IPS-18c (cell line): ENCODE data around the gene POLD1.

Source experiments
- H3K4me3 ChIP-seq: 2 replicates; pipeline ENCODE4 v1.7.0; 2013; ENCODE audit warnings: low read depth, mild to moderate bottlenecking, low read length, moderate library complexity; ENCODE audit not compliant: insufficient read depth
- H3K9me3 ChIP-seq: one replicate; pipeline ENCODE4 v1.6.1; 2013; ENCODE audit warnings: mild to moderate bottlenecking, low read length, moderate library complexity; ENCODE audit not compliant: control insufficient read depth, insufficient read depth

The POLD1 gene

DNA sequence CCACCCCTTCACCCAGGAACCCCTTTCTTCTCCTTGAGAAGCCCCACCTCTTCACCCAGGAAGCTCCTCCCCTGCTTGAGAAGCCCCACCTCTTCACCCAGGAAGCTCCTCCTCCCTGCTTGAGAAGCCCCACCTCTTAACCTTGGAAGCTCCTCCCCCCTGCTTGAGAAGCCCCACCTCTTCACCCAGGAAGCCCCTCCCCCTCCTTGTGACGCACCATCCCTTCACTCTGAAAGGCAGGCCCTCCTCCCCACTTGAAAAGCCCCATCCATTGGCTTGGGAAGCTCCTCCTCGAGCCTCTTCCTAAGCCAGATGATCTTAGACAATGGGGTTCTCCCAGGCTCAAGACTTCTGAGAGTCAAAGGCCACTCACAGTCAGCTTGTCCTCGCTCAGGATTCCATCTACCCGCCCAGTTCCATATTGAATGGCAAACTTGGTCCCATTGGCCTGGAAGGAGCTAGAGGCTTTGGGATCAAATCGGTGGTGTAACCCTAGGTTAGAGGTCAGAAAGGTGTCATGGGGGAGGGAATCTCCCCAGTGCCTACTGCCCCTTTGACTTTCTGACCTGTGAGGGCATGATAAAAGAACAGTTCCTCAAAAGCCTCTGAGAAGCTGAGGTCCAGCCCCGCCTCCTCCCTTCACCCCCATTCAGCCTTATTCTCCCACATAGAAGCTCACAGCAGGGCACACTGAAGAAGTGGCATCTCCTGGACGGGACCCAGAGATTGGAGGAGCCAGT lies 22.7 kb upstream of the POLD1 start:
- Histone ChIP-seq H3K9me3 (no peaks in the 10 kb centered on the region), H3K4me3 (no peak overlapping the region)

DNA sequence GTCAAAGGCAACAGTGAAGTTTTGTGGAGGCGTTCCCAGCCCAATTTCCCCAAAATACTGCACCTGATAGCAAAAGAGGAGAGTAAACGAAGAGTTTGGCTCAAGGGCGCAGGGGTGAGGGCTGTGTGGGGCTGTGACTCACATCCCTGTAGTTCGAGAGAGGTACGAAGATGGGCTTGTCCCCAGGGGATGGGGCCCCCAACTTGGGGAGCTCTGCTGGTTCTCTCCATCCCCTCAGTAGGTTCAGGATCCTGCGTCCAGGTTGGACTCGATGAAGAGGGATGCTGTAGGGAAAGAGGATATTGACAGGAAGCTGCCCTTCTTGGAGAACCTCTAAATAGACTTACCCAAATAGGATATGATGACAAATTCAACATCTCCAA lies 22.1 kb upstream of the POLD1 start:
- H3K4me3 ChIP-seq: no peak overlapping the region

DNA sequence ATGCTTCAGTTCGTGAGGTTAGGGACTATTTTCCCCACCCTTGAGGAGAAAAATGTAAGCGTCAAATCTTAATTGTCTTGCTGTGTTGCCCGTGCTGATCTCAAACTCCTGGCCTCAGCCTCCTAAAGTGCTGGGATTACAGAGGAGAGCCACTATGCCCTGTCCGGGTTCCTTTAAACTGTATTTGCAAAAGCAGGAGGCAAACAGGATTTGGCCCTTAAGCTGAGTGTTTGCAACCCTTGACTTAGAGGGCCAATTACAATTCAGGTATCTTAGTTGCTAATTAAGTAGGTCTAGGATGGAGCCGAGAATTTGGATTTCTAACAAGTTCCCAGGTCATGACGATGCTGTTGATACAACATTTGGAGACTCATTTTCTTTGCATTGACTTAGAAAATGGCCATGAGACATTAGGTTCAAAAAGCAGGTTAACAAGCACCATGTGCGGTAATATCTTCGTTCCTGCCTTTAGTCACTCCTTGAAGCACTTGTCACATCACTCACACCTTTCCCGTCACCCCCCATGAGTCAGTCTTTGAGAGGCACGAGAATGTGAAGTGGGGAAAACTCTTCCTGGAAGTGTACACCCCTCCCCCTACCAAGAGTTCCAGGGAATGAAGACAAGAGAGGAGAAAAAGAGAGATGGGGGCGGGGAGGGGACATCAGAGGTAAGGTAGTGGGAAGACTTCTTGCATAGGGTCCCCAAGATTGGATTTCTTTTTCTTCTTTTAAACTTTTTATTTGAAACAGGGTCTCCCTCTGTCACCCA lies 21.3 kb upstream of the POLD1 start:
- no peak overlapping the region for H3K4me3 ChIP-seq
- H3K9me3 ChIP-seq: no peaks in the 10 kb centered on the region

More for the DNA sequence above, 22.1 kb upstream of the POLD1 start:
- no peaks in the 10 kb centered on the region for H3K9me3 ChIP-seq

DNA sequence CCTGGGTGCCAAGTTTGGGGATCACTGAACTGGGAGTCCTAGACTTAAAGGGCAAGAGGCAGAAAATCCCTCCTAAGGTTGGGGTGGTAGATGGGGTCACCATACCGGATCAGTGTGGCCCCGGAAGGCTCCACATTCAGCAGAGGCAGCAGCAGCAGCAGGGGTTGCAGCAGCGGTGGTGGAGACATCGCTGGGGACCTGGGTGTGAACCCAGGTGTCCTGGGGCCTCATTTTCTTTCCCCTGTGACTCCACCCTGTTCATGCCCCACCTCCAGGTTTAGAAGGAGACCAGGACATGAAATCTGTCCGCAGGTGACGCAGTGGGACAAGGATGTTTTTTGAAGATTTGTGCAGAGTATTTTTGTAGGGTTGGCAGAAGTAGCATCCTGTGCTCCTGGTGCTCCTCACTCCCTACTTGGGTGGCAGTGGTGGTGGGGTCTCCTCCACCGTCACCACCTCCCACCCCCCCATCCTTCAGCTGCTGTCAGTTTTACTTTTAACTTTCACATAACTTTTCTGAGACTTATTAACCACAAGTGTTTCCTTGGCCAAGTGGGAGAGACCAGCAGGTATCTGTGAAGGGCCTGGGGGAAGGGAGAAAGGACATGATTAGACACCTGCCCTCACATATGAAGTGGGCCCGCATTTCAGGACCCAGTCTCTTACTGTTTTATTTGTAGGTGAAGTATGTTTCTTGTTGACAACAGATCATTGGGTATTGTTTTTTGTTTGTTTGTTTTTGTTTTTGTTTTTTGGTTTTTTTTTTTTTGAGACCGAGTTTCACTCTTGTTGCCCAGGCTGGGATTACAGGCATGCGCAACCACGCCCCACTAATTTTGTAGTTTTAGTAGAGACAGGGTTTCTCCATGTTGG lies 18.5 kb upstream of the POLD1 start, which contains the start of gene NAPSA:
TSS of gene NAPSA (minus strand) at position 206 of the 873 bp plus-strand sequence. CDS start at position 188, 18 bp downstream.
- H3K4me3 ChIP-seq: no peak within 1 kb of the TSS

GRCh38 chr19:50368649-50369570 lies 15.2 kb upstream of the POLD1 start:
- no peaks in the 10 kb centered on the region for H3K9me3 ChIP-seq
- H3K4me3 ChIP-seq: peak overlapping the region; percentile 62

More for the DNA sequence above, 18.5 kb upstream of the POLD1 start, which contains the start of gene NAPSA:
- no peaks in the 10 kb centered on the region for H3K9me3 ChIP-seq

GRCh38 chr19:50371914-50372475 lies 12.2 kb upstream of the POLD1 start:
- H3K9me3 ChIP-seq: no peaks in the 10 kb centered on the region
- no peak overlapping the region for H3K4me3 ChIP-seq

DNA sequence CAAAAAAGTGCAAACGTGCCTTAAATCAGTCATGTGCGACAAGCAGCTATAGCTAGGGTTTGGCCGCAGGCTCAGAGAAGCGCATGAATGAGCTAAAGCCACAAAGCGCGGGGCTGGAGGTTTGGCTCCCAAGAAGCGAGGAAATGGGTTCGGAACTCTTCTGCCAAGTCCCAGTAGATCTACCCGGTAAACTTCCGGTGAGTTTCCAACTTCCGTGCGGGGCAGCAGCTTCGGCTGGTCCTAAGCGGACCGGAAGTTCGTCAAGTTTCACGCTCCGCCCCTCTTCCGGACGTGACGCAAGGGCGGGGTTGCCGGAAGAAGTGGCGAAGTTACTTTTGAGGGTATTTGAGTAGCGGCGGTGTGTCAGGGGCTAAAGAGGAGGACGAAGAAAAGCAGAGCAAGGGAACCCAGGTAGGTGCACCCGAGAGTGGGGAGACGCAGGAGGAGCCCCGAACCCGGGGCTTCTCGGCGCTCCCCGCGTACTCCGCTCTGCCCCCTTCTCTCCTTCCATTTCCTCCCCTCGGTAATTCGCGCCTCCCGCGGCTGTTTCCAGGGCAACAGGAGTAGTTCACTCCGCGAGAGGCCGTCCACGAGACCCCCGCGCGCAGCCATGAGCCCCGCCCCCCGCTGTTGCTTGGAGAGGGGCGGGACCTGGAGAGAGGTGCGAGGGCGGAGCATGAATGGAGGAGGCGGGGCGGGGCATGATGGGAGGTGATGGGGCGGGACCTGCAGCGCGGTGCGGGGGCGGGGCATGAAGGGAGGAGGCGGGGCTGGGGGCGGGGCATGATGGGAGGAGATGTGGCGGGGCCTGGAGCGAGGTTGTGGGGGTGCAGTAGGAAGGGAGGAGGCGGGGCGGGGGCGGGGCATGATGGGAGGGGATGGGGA lies 7.7 kb upstream of the POLD1 start, which contains the start of gene NR1H2:
TSS of gene NR1H2 (plus strand) at position 292 of the 885 bp plus-strand sequence. CDS start 1,149 bp downstream, outside the sequence.
- Histone ChIP-seq H3K9me3 (no peaks in the 10 kb centered on the region), H3K4me3 (peak within 1 kb of the TSS; percentile 89)

DNA sequence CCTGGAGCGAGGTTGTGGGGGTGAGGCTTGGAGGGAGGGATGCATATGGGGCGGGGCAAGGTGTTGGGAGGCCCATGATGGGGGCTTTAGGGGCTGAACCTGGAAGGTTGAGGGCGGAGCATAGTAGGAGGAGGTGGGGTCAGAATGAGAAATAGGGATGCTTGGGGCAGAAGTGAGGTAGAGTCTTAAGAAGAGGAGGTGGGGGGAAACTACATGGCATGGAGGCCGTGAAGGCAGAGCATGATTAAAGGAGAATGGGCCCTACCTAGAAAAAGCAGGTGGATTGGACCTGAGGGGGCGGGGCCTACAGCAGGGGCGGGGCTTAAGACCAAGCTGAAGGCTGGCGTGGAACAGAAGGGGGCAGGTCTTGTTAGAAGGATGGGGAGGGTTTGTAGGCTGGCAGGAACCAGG lies 7.1 kb upstream of the POLD1 start:
- Histone ChIP-seq H3K4me3 (no peak overlapping the region), H3K9me3 (no peaks in the 10 kb centered on the region)

DNA sequence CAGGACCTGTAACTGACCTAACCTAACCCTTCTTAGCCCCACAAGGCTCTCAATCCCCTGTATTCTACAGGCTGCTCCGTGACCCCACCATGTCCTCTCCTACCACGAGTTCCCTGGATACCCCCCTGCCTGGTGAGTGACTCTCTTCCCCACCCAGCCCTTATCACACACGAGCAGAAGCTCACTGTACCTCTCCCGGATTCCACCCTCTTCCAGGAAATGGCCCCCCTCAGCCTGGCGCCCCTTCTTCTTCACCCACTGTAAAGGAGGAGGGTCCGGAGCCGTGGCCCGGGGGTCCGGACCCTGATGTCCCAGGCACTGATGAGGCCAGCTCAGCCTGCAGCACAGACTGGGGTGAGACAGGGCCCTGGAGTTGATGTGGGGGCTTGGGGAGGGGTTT lies 6.6 kb upstream of the POLD1 start:
- Histone ChIP-seq H3K9me3 (no peaks in the 10 kb centered on the region), H3K4me3 (no peak overlapping the region)

- H3K9me3 ChIP-seq: no peaks in the 10 kb centered on the region
- no peak overlapping the region for H3K4me3 ChIP-seq
These were observed 5.8 kb upstream of the POLD1 start for GRCh38 chr19:50378169-50378862.

DNA sequence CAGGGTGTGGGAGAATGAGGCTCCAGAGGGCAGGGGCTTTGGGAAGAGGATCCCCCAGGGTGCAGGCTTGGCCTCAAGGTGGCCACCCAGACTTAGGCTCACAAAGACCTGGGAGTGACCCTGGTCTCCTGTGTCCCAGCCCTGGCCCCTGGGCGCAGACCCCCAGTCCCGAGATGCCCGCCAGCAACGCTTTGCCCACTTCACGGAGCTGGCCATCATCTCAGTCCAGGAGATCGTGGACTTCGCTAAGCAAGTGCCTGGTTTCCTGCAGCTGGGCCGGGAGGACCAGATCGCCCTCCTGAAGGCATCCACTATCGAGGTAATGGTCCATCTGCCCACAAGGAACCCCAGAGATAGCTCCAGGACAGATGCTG lies 5.3 kb upstream of the POLD1 start:
- no peaks in the 10 kb centered on the region for H3K9me3 ChIP-seq
- H3K4me3 ChIP-seq: no peak overlapping the region

DNA sequence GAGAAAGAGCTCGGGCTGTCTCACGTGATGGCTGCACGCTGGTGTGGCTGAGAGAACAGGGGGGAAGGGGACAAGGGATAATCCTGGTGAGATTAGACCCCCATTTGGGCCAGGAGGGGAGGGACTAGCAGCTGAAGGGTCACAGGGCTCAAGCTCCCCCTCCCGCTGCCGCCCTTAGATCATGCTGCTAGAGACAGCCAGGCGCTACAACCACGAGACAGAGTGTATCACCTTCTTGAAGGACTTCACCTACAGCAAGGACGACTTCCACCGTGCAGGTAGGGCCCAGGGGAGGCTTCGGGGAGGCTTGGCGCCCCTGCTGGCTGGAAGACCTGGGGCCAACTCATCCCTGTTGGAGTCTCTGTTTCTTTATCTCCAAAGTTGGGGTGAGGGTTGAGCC lies 4.5 kb upstream of the POLD1 start:
- Histone ChIP-seq H3K9me3 (no peaks in the 10 kb centered on the region), H3K4me3 (no peak overlapping the region)

GRCh38 chr19:50380137-50380536 lies 4.0 kb upstream of the POLD1 start:
- no peaks in the 10 kb centered on the region for H3K9me3 ChIP-seq
- no peak overlapping the region for H3K4me3 ChIP-seq

DNA sequence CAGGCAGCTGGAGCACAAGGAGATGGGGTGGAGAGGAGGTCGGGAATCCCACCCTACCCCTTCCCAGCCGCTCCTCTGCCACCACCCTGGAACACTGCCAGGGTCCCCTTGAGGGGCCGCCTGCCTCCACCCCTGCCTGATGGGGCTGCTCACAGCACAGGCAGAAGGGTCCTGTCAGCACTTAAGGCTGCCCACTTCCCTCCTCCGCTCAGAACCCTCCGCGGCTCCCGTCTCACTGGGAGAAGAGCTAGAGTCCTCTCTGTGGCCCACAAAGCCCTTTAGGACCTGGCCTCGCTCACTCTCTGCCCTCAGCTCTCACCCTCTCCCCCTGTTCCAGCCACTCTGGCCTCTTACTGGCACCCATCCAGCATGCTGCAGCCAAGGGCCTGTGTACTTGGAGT lies 3.4 kb upstream of the POLD1 start:
- Histone ChIP-seq H3K4me3 (no peak overlapping the region), H3K9me3 (no peaks in the 10 kb centered on the region)
